ENCODE results near the gene SLC18A3. TPM values are rescaled to one million over a fixed set of nuclear protein-coding genes. Genes with fewer than 3 reads are reported as not detected.

SLC18A3 gene
- polyA plus RNA-seq, 1 experiment = not detected

GRCh38 chr10:49622426-49623425 lies 12.6 kb downstream of the SLC18A3 start:
- ChIA-PET CTCF (interaction anchor here (1.4 kb wide), 1 partner anchor 29 kb away, joined by 5 read pairs; no protein-coding TSS in a partner anchor), POLR2A (no interaction called here)
- Histone ChIP-seq H3K4me3 (ENCODE audit: low read depth, low read length) (no peak overlapping the region), H3K27me3 (ENCODE audit: control insufficient read depth, insufficient read depth, low read length) (peaks cover 7% of the 10 kb centered on the region), H3K9me3 (ENCODE audit: control insufficient read depth, insufficient read depth, low read length) (no peaks in the 10 kb centered on the region; the same call in 1 of the 2 replicates), H3K27ac (ENCODE audit: low read depth, low read length) (no peak overlapping the region)
- no peak for DNase-seq (ENCODE audit: low read depth, low spot score)
- TF ChIP-seq, protein P1, sequence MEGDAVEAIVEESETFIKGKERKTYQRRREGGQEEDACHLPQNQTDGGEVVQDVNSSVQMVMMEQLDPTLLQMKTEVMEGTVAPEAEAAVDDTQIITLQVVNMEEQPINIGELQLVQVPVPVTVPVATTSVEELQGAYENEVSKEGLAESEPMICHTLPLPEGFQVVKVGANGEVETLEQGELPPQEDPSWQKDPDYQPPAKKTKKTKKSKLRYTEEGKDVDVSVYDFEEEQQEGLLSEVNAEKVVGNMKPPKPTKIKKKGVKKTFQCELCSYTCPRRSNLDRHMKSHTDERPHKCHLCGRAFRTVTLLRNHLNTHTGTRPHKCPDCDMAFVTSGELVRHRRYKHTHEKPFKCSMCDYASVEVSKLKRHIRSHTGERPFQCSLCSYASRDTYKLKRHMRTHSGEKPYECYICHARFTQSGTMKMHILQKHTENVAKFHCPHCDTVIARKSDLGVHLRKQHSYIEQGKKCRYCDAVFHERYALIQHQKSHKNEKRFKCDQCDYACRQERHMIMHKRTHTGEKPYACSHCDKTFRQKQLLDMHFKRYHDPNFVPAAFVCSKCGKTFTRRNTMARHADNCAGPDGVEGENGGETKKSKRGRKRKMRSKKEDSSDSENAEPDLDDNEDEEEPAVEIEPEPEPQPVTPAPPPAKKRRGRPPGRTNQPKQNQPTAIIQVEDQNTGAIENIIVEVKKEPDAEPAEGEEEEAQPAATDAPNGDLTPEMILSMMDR (IDR thresholded peaks at IDR 0.05; ENCODE audit: low read depth, low read length) = no peak

DNA sequence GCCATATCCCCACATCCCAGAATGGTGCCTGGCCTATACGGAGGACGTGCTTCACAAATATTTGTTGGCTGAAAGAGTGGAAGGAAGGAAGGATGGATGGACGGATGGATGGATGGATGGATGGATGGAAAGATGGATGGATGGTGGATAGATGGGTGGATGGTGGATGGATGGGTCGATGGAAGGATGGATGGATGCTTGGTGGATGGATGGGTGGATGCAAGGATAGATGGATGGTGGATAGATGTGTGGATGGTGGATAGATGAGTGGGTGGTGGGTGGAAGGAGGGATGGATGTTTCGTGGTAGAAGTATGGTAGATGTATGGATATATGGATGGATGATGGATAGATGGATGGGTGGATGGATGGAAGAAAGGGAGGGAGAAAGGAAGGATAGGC lies 14.5 kb downstream of the SLC18A3 start:
- CTCF ChIA-PET = no interaction called here
- POLR2A ChIA-PET = no interaction called here
- Histone ChIP-seq H3K9me3 (ENCODE audit: control insufficient read depth, insufficient read depth, low read length) (no peaks in the 10 kb centered on the region; the same call in 1 of the 2 replicates), H3K27me3 (ENCODE audit: control insufficient read depth, insufficient read depth, low read length) (peaks cover 2% of the 10 kb centered on the region), H3K27ac (ENCODE audit: low read depth, low read length) (no peak overlapping the region), H3K4me3 (ENCODE audit: low read depth, low read length) (no peak overlapping the region)
- TF ChIP-seq, protein P1 (IDR thresholded peaks at IDR 0.05; ENCODE audit: low read depth, low read length) = no peak
- no peak for DNase-seq (ENCODE audit: low read depth, low spot score)

DNA sequence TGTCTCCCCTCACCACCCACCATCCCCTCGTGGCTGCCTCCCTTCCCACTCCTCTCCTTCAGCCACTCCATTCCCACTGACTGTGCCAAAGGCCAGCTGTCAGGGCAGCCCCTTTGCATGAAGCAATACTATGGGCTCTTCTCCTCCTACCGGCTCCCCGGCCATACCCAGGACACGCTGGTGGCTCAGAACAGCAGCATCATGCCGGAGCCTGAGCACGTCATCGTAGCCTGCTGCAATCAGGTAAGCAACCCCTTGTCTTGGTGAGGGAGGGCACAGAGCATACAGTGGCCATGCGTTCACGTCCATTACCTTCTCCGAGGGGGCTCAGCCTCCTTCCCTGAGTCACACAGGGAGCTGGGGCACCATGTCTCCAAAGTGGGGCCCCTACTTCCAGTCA lies 15.3 kb downstream of the SLC18A3 start:
- Histone ChIP-seq H3K27me3 (ENCODE audit: control insufficient read depth, insufficient read depth, low read length) (peaks cover 2% of the 10 kb centered on the region), H3K9me3 (ENCODE audit: control insufficient read depth, insufficient read depth, low read length) (no peaks in the 10 kb centered on the region; the same call in 1 of the 2 replicates), H3K27ac (ENCODE audit: low read depth, low read length) (no peak overlapping the region), H3K4me3 (ENCODE audit: low read depth, low read length) (no peak overlapping the region)
- TF ChIP-seq, protein P1 (IDR thresholded peaks at IDR 0.05; ENCODE audit: low read depth, low read length) = no peak
- POLR2A ChIA-PET = no interaction called here
- CTCF ChIA-PET = no interaction called here
- no peak for DNase-seq (ENCODE audit: low read depth, low spot score)

GRCh38 chr10:49627038-49627437 lies 16.9 kb downstream of the SLC18A3 start:
- TF ChIP-seq, protein P1 (IDR thresholded peaks at IDR 0.05; ENCODE audit: low read depth, low read length) = no peak
- H3K9me3 ChIP-seq (ENCODE audit: control insufficient read depth, insufficient read depth, low read length) = no peaks in the 10 kb centered on the region; the same call in 1 of the 2 replicates
- no peak overlapping the region for H3K4me3 ChIP-seq (ENCODE audit: low read depth, low read length)
- no peak for DNase-seq (ENCODE audit: low read depth, low spot score)
- POLR2A ChIA-PET = no interaction called here
- H3K27ac ChIP-seq (ENCODE audit: low read depth, low read length) = no peak overlapping the region
- H3K27me3 ChIP-seq (ENCODE audit: control insufficient read depth, insufficient read depth, low read length) = peaks cover 3% of the 10 kb centered on the region
- CTCF ChIA-PET = no interaction called here

DNA sequence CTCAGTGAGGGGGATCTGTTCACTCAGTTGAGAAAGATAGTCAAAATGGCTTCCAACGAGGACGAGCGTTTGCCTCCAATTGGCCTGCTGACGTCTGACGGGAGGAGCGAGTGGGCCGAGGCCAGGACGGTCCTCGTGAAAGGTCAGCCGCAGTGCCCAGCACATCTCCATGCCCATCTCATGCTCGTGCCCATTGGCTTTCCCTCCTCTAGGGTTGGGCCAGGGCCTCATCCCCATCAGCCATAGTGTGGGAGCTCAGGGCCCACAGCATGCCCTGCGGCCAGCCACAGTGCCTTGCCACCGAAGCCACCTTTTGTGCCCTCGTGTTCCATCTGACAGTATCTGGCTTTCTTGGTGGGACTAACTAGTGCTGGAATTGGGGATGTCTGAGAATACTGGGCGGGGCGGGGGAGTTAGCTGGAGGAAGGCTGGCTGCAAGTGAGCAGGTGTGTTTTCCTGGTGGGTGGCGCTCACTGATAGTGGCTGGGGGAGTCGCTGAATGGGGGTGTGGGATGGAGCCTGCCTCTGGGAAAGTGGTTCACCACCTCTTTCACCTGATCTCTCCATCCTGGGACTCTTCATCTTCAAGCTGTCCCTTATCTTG lies 17.6 kb downstream of the SLC18A3 start:
- Histone ChIP-seq H3K27me3 (ENCODE audit: control insufficient read depth, insufficient read depth, low read length) (peaks cover 3% of the 10 kb centered on the region), H3K4me3 (ENCODE audit: low read depth, low read length) (no peak overlapping the region), H3K9me3 (ENCODE audit: control insufficient read depth, insufficient read depth, low read length) (no peaks in the 10 kb centered on the region; the same call in 1 of the 2 replicates), H3K27ac (ENCODE audit: low read depth, low read length) (no peak overlapping the region)
- ChIA-PET CTCF (interaction anchor here (0.9 kb wide), 1 partner anchor 34 kb away, joined by 3 read pairs; no protein-coding TSS in a partner anchor), POLR2A (no interaction called here)
- DNase-seq (ENCODE audit: low read depth, low spot score) = no peak
- TF ChIP-seq, protein P1 (IDR thresholded peaks at IDR 0.05; ENCODE audit: low read depth, low read length) = no peak
